Urothelium cell line (cell line): ENCODE results near the gene NCK2.

Experiments
- DNase-seq: peaks from one replicate; pipeline ENCODE4 v3.0.0; 2011; ENCODE audit warnings: low spot score, mixed read lengths
- FAIRE-seq: peaks from 2 replicates; lab custom pipeline; 2011; peaks lifted over from hg19 to GRCh38; lab: Jason Lieb, UNC

The NCK2 gene

DNA sequence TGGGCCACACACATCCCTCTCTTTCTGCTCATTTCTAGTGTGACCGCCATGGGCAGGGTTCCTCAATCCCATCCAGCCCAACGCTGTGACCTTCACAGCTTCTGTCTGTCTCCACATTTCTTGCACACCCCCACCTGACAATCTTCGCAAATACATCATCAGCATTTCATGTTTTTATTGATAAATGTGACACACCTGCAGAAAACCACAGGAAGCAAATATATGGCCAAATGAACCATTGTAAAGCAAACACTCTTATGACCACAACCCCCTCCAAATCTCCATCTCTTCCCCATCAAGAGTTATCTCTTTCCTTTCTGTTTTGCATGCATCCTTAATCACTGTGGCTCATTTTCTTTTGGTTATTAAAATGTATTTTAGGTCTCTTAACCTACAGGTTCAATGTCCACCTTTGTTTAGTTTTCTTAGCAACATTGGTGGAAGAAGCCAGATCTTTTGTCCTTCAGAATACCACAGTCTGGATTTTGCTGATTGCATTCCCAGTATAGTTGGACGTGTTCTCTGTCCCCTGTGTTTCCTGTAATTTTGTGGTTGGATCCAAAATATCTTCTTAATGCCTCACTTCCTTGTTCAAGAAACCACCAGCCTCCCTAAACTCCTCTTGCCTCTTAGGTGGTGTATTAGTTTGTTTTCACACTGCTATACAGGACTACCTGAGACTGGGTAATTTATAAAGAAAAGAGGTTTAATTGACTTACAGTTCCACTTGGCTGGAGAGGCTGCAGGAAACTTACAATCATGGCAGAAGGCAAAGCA lies 9.8 kb upstream of the NCK2 start:
- FAIRE-seq = peak; percentile 87
- peak; percentile 74 for DNase-seq

DNA sequence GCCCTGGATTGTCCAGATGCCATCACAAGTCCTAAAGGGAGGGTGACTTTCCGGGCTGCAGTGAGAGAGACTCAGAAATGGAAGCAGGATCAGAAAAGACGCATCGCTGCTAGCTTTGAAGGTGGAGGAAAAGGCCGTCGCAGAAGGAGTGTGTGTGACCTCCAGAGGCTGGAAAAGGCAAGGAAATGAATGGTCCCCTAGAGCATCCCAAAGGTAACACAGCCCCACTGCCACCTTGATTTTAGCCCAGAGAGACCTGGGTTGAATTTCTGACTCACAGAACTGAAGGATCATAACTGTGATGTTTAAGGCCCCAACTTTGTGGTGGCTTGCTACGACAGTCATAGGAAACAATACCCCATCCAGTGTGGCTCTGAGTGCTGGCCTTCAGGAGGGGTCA lies 8.6 kb upstream of the NCK2 start:
- peak; percentile 63 for FAIRE-seq
- DNase-seq = no peak

DNA sequence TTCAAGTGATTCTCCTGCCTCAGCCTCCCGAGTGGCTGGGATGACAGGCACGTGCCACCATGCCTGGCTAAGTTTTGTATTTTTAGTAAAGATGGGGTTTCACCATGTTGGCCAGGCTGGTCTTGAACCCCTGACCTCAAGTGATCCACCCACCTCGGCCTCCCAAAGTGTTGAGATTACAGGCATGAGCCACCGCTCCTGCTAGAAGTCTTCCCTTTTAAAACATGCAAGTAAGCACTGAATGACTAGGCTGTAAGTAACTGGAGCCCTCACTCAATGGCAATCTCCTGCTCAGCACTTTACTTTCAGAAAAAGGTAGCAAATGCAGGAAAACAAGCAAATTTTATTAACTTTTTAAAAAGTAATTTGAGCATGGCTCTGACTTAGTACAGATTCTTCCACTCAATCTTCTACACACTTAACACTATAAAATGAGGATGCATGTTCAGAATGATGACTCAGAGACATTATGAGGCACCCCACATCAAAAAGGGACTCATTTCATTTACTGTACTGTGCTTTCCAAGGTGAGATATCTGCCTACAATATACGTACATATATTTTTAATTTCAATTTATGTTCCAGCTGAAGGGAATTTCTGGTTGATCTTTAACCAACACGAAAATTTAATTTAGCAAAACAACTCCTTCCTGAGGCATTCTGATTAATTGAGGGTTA lies 6.6 kb upstream of the NCK2 start:
- DNase-seq (no peak), FAIRE-seq (no peak)

DNA sequence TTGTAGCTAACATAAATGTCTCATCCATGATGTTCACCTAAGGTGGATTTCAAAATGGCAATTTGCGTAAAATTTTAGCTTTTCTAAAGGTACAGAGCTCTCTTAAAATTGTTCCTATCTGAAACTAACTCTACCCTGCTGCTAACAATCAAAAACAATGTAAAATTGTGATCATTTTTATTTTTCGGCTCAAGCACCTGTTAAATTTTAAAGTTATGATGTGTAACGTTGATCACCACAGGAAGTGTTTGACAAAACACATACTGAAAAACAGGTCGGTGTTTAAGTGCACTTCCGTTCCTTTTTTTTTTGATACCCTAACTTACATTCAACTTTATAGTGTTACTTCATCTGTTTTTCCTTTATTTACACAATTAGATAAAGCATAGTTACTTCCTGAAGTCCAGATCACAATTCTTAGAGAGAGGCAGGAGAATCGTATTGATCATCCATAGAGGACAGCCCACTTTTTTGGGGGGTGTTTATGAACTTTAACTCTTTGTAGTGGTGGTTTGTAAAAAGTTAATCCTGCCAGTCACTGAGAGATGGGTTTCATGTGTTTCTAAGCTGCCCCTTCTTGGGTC lies 6.0 kb upstream of the NCK2 start:
- DNase-seq (no peak), FAIRE-seq (no peak)

DNA sequence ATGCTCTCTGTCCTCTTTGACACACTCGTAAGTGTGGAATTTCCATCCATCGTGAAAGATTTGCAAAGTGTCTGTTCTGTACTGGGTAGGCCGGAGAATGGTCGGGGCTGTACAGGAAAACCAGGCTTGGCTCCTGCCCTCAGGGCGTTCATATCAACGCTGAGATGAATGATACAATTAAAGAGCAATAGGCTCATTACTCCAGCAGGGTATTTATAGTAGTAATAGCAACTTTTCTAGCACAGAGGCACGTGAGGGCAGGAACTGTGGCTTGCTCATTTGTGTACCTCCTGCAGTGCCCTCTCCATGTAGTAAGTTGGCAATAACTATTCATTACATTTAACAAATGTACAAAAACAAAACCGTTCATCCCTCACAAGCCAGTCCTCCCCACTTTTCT lies 5.3 kb upstream of the NCK2 start:
- FAIRE-seq (no peak), DNase-seq (no peak)

DNA sequence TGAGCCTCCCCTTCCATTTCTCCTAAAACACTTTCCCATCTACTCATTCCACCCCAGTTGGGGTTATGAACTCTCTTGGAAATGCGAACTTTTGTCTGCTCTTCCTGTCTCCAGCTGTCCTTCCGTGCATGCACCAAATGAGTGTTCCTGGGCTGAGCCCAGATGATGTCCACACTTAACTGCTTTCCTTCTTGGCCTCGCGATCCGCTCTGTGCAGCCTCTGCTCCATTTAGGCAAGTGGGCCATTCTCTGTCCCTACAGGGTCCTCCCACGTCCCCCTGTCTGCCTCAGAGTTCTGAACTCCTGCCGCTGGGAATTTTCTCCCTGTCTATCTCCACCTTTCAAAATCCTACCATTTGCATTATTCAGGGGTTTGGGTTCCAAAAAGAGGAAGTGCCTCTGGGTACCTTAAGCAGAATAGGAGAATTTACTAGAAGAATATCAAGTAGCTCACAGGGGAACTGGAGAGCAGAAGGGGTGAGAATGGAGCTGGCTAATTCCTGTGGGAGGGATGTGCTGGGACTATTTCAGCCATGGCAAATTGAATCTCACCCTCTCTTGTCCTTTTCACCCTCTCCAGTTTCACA lies 4.7 kb upstream of the NCK2 start:
- no peak for FAIRE-seq
- no peak for DNase-seq

DNA sequence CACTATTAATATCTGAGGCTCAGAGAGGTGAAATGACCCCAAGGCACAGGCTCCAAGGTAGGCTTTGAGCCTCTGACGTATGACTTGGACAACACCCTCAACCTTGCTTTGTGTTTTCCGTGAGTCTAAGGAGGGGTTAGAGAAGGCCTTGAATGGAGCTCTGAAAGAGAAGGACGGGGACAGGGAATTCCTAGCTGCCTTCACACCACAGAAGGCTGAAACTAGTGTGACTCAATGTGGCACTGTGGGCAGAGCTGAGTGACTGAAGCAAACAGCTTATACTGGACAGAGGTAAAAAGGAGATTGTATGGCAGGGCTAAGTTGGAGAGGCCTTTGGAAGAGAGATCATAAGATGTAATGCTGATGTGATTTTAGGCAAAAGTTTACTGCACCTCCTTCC lies 3.5 kb upstream of the NCK2 start:
- DNase-seq (no peak), FAIRE-seq (no peak)

DNA sequence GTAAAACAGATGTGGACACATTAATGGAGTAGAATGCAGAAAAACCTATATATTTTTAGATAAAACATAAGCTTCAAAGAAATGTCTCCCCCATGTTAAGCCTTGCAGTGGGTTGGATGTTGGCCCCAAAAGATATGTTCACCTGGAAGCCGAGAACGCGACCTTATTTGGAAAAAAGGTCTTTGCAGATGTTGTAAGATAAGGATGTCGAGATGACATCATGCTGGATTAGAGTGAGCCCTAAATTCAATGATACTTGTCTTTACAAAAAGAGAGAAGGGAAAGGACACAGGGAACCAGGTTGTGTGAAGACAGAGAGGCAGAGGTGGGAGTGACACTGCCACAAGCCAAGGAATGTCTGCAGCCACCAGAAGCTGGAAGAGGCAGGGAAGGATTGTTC lies 3.1 kb upstream of the NCK2 start:
- FAIRE-seq = no peak

DNA sequence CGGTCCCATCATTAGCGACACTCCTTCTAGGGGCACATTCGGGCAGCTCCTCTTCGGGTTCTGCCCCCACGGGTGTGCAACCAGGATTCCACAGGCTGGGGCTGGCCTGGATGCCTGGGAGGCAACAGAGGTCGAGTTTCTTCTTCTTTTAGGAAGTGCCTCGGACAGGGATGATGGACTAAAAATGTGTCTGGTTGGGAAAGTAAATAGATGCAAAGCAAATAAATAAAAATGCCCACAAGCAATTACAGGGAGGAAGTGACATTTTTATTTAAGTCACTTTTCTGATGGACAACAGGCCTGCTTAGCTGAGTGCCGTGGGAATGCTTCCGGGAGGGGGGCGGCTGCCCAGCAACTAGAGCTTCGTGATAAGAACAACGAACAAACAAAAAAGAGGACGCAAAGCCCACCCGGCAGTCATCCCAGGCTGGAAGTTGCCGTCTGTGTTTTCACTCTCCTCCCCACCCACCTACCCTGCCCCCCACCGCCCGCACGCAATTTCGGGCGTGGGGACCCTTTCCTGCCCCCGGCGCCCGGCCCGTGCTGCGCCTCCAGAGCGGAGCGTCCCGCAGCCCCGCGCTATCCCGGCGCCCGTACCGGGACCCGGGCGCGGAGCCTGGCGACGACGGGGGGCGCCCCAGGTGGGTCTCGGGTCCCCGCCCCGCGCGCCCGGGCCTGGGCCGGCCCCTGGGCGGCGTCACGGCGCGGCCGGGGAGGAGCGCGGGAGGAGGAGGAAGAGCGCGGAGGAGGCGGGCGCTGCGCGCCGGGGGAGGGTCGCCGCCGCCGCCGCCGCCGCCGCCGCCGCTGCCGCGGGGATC lies 412 bp upstream of the NCK2 start:
- DNase-seq (peak; percentile 96), FAIRE-seq (no peak)

More for the DNA sequence above, 3.1 kb upstream of the NCK2 start:
- no peak for DNase-seq

DNA sequence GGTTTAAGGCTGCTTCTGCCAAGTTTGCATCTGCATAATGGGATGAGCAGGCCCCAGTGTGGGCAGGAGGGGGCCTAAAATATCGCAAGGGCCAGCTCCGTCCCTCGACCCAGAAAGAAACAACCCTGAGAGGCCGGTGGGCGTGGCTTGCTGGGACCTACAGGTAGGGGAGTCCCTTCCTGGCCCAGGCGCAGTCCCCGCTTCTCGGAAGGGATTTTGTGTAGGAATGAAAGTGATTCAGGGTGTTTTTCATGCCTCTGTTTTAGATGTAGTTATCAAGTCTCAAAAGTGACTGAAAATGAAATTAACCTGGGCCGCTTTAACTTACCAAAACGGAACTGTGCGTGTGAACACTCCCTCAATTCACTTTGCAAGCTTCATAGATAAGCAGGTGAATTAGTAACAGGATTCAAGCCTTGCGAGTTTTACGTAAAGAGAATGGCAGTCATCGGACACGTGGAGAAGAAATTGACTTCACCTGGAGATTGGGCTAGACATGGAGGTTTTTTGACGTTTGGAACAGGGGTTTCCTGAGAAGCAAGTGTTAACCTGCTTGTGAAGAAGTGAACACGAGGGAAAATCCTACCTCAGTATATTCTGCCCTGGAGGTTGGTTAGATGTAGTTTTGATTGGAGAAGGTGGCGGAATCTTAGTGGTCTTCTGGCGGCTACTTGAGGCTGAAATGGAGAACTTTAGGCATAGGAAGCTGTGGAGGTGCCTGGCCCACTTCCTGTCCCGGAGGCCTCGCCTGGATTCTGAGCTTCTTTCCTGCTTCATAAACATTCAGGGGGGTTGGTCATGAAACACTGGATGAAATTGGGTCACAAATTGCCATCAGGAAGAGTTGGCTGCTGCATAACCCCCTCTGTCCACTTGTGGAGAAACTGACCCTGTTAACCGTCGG lies 1.7 kb downstream of the NCK2 start:
- FAIRE-seq (peak; percentile 55), DNase-seq (peak; percentile 58)

DNA sequence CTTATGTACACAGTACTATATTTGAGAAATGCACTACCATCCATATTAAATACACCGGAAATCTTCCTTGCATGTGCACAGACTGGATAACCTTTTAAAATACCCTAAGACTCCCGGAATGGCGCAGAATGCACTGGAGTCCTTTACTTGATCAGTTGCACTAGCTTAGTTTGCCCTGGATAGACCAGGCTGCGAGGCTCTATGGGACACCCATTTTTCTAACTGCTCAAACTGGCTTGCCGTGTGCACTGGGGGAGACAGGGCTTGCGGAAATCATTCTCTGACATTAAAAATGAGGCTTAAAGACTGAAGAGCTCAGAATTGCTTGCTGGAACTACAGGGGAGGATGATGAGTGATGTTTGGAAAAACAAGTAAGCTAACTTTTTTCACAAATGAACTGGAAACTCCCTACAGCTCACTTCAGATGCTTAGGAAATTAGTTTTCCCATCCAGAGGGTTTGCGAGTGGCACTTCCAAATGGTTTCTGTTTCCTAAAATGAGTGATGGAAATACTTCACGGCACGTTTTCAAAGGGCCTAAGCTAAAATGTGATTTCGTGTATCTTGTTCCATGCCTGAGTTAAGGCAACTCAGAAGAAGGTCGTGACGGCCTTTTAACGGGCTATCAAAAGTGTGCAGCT lies 2.7 kb downstream of the NCK2 start:
- FAIRE-seq (no peak), DNase-seq (no peak)

DNA sequence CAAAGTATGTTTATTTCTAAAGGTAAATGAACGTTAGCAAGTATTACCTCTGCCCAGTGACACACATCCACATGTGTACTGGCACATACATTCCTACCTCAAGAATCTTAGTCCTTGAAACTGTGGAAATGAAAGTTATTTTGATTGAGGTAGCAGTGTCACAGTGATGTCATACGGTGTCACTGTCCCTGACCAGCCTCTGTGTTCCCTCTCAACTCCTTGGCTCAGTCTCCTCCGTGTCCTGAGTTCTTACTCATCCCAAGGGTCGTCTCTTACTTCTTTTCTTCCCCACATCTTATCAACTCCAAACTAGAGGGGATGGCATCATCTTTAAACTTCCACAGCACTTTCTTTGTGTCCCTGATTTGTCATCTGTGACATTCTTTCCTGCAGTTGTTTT lies 3.3 kb downstream of the NCK2 start:
- FAIRE-seq = peak; percentile 23

DNA sequence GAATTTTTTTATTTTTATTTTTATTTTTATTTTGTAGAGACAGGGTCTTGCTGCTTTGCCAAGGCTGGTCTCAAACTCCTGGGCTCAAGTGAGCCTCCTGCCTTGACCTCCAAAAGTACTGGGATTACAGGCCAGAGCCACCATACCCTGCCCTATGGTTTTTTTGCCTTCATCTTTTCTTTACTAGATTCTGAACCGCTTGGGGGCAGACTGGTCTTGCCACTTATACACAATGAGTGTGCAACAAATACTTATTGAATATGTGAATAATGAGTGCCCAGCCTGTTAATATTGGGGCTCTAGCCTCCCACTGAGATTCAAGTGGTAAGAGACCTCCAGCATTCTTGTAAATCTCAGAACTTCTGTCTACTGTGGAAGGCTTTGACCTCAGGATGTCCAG lies 3.9 kb downstream of the NCK2 start:
- FAIRE-seq (no peak), DNase-seq (no peak)

More for the DNA sequence above, 3.3 kb downstream of the NCK2 start:
- no peak for DNase-seq

DNA sequence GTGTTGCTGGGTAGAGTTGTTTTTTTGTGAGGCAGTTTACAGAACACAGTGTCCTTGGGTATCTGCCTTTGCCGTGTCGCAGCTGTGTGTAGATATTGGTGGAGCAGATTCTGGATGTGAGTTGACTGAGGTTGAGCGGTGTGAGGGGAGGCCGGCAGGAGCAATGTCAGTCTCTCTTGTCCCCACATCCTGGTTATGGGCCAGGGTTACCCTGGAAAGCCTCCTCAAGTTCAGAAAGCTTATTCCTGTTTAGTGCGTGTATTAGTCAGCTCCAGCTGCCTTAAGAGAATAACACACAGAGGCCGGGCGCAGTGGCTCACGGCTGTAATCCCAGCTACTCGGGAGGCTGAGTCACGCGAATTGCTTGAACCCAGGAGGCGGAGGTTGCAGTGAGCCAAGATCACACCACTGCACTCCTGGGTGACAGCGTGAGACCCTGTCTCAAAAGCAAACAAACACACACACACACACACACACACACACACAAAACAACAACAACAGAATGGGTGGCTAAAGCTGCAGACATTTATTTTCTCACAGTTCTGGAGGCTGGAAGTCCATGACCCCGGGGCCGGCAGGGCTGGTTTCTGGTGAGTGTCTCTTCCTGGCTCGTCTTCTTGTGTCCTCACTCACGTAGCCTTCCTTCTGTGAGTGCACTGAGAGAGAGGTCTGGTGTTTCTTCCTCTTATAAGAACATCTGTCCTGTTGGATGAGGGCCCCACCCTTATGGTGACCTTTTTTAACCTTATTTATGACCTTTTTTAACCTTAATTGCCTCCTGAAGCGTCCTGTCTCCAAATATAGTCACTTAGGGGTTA lies 5.1 kb downstream of the NCK2 start:
- DNase-seq = no peak
- peak; percentile 55 for FAIRE-seq

DNA sequence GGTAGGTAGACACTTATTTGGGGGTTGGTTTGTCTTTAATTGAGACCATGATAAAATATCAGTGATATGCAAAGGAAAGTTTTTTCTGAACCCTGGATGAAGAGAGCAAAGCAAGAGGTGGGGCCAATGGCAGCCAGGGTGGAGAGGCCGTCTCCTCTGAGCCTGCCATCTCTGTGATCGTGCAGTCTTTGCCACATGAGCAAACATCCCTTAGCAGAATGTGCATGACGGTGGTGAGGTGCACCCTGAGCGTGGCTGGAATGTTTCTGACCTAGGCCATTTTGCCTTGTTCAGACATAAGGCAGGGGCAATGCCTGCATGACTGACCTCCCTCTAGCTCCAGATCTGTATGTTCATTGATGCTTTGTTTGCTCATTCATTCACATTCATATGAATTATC lies 6.0 kb downstream of the NCK2 start:
- no peak for DNase-seq
- FAIRE-seq = no peak

DNA sequence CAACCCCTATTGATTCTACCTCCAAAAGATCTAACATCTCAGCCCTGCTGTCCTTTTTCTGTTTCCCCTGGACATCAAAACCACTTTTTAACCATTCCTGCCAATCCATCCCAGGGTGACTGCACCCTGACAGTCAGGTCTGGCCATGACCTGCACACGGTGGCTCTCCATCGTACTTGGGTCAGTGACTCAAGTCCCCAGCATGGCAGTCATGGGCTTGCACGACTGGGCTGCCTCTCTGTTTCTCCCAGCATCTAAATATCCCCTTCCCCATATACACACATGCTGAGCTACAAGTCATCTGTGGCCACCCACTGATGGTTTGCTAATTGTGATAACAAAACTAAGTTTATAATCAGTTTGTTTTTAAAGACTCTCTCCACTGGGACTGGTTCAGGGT lies 6.6 kb downstream of the NCK2 start:
- FAIRE-seq = no peak
- no peak for DNase-seq

DNA sequence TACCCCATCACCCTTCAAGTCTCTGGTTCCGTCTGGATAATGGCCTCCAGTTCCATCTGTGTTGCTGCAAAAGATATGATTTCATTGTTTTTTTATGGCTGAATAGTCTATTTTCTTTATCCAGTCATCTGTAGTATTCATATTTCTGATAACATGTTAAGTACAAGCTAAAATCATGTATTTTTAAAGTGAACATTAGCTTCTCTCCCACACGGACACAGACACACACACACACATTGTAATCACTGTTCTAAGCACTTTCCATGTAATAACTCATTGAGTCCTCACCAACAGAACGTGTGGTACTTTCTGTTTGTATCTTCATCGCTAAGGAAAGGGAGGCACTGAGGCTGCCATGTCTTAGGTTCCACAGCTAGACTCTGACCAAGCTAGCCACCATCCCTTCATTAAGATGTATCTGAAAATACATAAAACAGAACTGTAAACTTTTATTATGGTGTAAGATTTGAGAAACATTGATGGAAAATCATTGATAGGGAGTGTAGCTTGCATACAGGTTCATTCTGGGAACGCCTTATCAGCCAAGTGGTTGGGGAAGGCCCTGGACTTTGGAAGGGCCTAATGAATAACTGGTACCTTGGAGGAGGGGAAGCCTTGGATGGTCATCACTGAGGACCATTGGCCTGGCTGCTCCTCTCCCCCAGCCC lies 8.1 kb downstream of the NCK2 start:
- FAIRE-seq = no peak

DNA sequence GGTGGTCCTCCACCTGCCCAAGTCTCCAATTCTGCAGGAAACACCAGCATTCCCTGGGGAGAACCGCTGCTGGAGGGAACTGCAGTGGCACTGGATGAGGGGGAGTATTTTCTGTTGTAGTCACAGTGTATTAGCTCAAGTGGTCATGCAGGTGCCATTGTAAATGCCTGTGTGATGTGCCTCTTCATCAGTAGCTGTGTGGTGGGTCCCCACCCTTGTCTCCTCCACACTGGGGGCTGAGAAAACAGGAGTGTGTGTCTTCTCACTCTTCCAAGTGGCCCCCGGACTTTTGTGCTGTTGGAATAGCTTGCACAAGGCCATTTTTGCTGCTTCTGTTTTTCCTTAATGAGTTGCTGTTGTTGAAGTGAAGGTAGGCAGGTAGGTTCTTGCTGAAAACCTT lies 8.7 kb downstream of the NCK2 start:
- DNase-seq = no peak
- FAIRE-seq = no peak

More for the DNA sequence above, 8.1 kb downstream of the NCK2 start:
- DNase-seq = no peak
